Panc1 (cell line): ENCODE measurements around the gene URAD.

ENCODE experiments used
- CTCF ChIP-seq: fragments of 450-650 bp; IDR thresholded peaks from 2 replicates; pipeline ENCODE4 v1.5.1; 2017; ENCODE audit warnings: mild to moderate bottlenecking
- SIN3A ChIP-seq: IDR thresholded peaks from 2 replicates; pipeline ENCODE4 v1.6.1; 2012; ENCODE audit warnings: low read depth, mild to moderate bottlenecking, low read length, moderate library complexity, borderline replicate concordance; ENCODE audit not compliant: insufficient read depth

GRCh38 chr13:27964741-27965323 is 23.7 kb downstream of the URAD start:
- TF ChIP-seq CTCF = no peak
- TF ChIP-seq SIN3A = no peak
